SK-N-MC (cell line): Measurements from ENCODE around the gene COL6A5.
"Not testable (repeated sequence)": the region's sequence is repeated elsewhere in the genome, so short reads cannot be mapped to it uniquely, and the experiment has no call there.

Experiments used
- DNase-seq: peaks from one replicate; pipeline ENCODE4 v3.0.0-alpha.2; 2011; ENCODE audit warnings: low read depth, low spot score
- H3K27ac ChIP-seq: fragments of 200-600 bp; sonication (generic); 2 replicates; pipeline ENCODE4 v1.5.1; 2016; ENCODE audit warnings: mixed run types
- H3K36me3 ChIP-seq: fragments of 200-600 bp; sonication (generic); 2 replicates; pipeline ENCODE4 v1.6.1; 2017; ENCODE audit warnings: antibody characterized with exemption, low read length, mixed read lengths; ENCODE audit not compliant: insufficient read depth
- H3K4me3 ChIP-seq: fragments of 200-600 bp; sonication (generic); 2 replicates; pipeline ENCODE4 v1.5.1; 2016
- H3K9ac ChIP-seq: fragments of 200-600 bp; sonication (generic); 2 replicates; pipeline ENCODE4 v1.8.0; 2017; ENCODE audit warnings: mixed run types, mixed read lengths; ENCODE audit not compliant: insufficient read length
- H3K9me3 ChIP-seq: fragments of 200-600 bp; sonication (generic); 2 replicates; pipeline ENCODE4 v1.6.1; 2017; ENCODE audit warnings: low read depth, mild to moderate bottlenecking, antibody characterized with exemption, low read length, moderate library complexity, mixed read lengths
- EZH2 ChIP-seq: fragments of 200-600 bp; sonication (generic); IDR thresholded peaks from one replicate; pipeline ENCODE4 v1.6.1; 2017; ENCODE audit warnings: antibody characterized with exemption
- FOXP2 ChIP-seq: optimal IDR thresholded peaks from 2 replicates; pipeline ENCODE3; 2011; ENCODE audit warnings: mild to moderate bottlenecking, moderate library complexity; ENCODE audit not compliant: insufficient read depth; ENCODE audit errors: extremely low read length, control extremely low read depth
- POLR2AphosphoS5 ChIP-seq: IDR thresholded peaks from 2 replicates; pipeline ENCODE4 v1.6.1; 2012; ENCODE audit warnings: mild to moderate bottlenecking, low read depth, low read length, borderline replicate concordance

The COL6A5 gene

DNA sequence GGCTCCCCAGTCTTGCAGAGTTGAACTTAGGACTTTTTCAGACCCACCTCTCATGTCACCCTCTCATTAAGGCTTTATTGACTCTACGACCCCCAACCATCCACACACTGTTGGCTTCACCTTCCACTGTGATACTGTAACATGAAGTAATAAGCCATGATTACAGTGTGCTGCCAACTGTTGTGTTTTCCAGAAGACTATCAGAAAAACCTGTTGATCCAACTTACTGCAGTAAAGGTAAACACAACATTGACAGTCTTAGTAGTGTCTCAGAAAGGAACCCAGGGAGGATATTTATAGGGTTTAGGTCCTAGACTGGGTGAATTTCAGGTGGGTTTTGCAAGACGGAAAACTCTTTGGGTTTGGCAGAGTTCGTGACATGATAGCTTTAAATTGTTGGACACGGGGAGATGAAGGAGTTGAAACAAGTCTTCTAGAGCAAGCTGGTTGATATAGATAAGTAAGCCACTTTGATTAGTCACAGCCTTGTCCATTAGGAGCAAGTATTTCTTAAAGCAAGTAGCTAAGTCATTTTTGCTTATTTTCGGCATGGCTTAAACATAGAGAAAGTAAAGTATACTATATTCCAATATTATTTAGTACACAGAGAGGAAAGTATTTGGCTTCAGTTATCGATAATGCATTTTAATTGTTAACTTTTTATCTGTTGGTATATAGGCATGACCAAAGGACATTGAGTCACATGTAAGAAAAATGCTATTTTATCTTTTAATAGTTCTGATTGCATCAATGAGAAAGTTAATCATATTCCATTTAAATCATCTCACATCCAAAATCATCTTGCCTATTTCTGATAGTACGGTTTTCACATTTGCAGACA, 2.4 kb upstream of the COL6A5 start:
- no peak for TF ChIP-seq POLR2AphosphoS5
- TF ChIP-seq EZH2, result no peak
- no peak for TF ChIP-seq FOXP2
- no peak overlapping the region for H3K27ac ChIP-seq
- H3K9me3 ChIP-seq, result no peaks in the 10 kb centered on the region
- H3K4me3 ChIP-seq, result no peak overlapping the region
- no peaks in the 10 kb centered on the region for H3K36me3 ChIP-seq
- no peak overlapping the region for H3K9ac ChIP-seq
- DNase-seq, result no peak

GRCh38 chr3:130348258-130348657, 2.8 kb downstream of the COL6A5 start:
- H3K4me3 ChIP-seq, H3K36me3 ChIP-seq, DNase-seq, H3K9ac ChIP-seq, H3K27ac ChIP-seq, H3K9me3 ChIP-seq: not testable (repeated sequence)

- no peak for TF ChIP-seq FOXP2
- TF ChIP-seq POLR2AphosphoS5, result peak; percentile 53; the same call in 1 of the 2 replicates
- Histone ChIP-seq H3K9me3 (no peaks in the 10 kb centered on the region), H3K9ac (no peak overlapping the region), H3K36me3 (no peaks in the 10 kb centered on the region), H3K4me3 (peak overlapping the region; percentile 16; the same call in 1 of the 2 replicates), H3K27ac (no peak overlapping the region)
- DNase-seq, result peak; percentile 96
Observed at GRCh38 chr3:130354430-130354829, 9.0 kb downstream of the COL6A5 start.

- Histone ChIP-seq H3K9ac (no peak overlapping the region), H3K9me3 (no peaks in the 10 kb centered on the region), H3K27ac (no peak overlapping the region), H3K36me3 (no peaks in the 10 kb centered on the region), H3K4me3 (no peak overlapping the region)
- TF ChIP-seq POLR2AphosphoS5, result no peak
- TF ChIP-seq EZH2, result no peak
- no peak for TF ChIP-seq FOXP2
- DNase-seq, result no peak
Observed at GRCh38 chr3:130374033-130374432, 28.6 kb downstream of the COL6A5 start.

DNA sequence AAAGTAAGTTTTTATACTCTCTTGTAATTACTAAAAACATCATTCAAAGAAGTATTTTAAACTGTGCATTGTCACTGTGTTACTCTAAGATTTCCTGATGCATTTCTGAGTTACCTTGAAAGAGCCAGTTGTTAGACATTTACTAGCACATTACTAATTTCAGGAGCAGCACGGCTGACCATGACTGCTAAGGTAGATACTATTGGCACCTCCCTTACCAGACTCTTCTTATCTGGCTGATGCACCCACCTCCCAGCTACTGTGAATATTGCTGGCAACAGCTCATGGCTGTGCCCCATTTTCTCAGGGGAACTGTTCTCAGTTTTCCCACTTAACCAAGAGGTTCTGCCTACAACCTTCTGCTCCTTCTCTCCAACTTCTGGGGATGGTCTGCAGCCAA, 29.4 kb downstream of the COL6A5 start:
- TF ChIP-seq FOXP2 (no peak), EZH2 (no peak), POLR2AphosphoS5 (no peak)
- no peak for DNase-seq
- no peak overlapping the region for H3K4me3 ChIP-seq
- no peaks in the 10 kb centered on the region for H3K9me3 ChIP-seq
- H3K27ac ChIP-seq, result no peak overlapping the region
- no peaks in the 10 kb centered on the region for H3K36me3 ChIP-seq
- no peak overlapping the region for H3K9ac ChIP-seq

DNA sequence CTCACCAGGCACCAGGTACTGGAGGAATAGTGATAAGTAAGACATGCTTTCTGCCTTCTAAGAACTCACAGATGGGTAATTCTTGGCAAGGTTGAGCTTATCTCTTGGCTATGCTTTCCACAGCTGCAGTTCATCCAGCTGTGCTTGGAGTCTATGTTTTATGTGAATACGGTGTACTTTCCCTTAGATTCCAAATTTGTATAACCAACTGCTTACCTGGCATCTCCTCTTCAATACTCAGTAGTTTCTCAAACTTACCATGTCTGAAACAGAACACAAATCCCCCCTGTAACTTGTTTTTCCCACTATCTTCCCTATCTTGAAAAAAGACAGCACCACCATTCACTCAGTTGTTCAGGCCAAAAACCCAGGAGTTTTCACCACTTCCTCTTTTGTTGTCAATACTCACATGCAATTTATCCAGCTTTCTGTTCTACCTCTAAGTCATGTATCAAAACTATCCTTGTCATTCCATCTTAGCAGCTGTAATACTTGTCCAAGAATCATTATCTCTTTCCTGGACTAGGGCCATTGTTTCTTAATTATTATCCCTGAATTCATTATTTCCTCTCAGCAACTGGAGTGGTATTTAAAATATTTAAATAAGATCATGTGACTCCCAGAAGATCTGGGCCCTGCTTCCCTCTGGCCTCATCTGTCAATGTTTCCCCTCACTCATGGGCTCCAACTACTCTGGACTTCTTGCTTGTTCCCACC, 32.6 kb downstream of the COL6A5 start:
- Histone ChIP-seq H3K4me3 (no peak overlapping the region), H3K9ac (no peak overlapping the region), H3K27ac (no peak overlapping the region), H3K36me3 (no peaks in the 10 kb centered on the region), H3K9me3 (no peaks in the 10 kb centered on the region)
- no peak for DNase-seq
- TF ChIP-seq POLR2AphosphoS5 (no peak), EZH2 (no peak), FOXP2 (no peak)

DNA sequence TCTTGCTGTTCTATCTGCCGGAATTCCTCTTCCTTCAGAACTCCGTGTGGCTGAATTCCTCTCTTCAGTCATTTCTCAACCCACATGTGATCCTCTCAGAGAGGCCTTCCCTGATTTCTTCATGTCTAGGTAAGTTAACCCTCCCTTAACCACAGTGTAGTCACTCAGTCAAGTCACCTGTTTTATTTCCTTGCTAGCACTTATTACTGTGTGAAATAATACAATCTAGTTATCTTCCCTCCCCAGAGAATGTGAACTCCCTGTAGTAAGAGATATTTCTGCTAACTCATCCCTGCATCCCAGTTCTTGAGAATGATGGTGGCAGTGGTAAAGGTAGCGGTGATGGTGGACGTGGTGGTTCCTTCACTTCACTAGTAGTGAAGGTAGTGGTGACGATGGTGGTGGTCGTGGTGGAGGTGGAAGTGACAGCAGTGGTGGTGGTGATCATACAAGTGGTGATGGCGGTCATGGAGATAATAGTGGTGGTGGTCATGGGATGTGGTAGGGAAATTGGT, 33.3 kb downstream of the COL6A5 start:
- no peak overlapping the region for H3K4me3 ChIP-seq
- H3K9me3 ChIP-seq, result no peaks in the 10 kb centered on the region
- TF ChIP-seq FOXP2 (no peak), POLR2AphosphoS5 (no peak), EZH2 (no peak)
- no peak for DNase-seq
- H3K27ac ChIP-seq, result no peak overlapping the region
- no peak overlapping the region for H3K9ac ChIP-seq
- H3K36me3 ChIP-seq, result no peaks in the 10 kb centered on the region

- Histone ChIP-seq H3K9me3 (no peaks in the 10 kb centered on the region), H3K4me3 (no peak overlapping the region)
- TF ChIP-seq EZH2 (no peak), FOXP2 (no peak), POLR2AphosphoS5 (no peak)
Observed at GRCh38 chr3:130379274-130379673, 33.8 kb downstream of the COL6A5 start.

DNA sequence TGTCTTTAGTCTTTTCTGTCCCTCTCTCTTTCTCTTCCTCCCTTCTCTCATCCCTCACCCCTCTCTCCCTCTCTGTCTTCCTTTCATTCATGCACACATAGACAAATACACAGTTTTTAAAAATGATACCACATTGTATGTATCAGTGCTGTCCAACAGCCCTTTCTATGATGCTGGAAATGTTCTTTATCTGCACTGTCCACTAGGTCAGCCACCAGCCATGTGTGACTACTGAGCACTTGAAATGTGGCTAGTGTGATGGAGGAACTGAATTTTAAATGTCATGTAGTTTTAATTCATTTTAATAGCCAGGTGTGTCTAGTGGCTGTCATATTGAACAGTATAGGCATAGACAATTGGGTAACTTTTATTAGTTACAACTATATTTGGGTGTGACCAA, 34.9 kb downstream of the COL6A5 start:
- Histone ChIP-seq H3K9me3 (no peaks in the 10 kb centered on the region), H3K9ac (no peak overlapping the region), H3K27ac (no peak overlapping the region), H3K4me3 (no peak overlapping the region), H3K36me3 (no peaks in the 10 kb centered on the region)
- DNase-seq, result no peak
- TF ChIP-seq POLR2AphosphoS5 (no peak), FOXP2 (no peak), EZH2 (no peak)

More at GRCh38 chr3:130379274-130379673, 33.8 kb downstream of the COL6A5 start:
- DNase-seq, result no peak
- no peak overlapping the region for H3K27ac ChIP-seq
- H3K9ac ChIP-seq, result no peak overlapping the region
- H3K36me3 ChIP-seq, result no peaks in the 10 kb centered on the region
